RWPE1 (cell line): Measurements from ENCODE around the gene EEF1AKMT4.

Experiments used
- CTCF ChIA-PET: fragments of 350-600 bp; sonication (Branson Sonifier 250); formaldehyde crosslinking; extraction: SDS; loops from one replicate; lab custom pipeline; 2021; lab: Yijun Ruan, JAX
- POLR2A ChIA-PET: fragments of 400-600 bp; formaldehyde crosslinking; extraction: SDS; loops from one replicate; lab custom pipeline; 2020; ENCODE audit warnings: antibody characterized with exemption; ENCODE audit not compliant: low non-redundant PET; lab: Yijun Ruan, JAX
- DNase-seq: peaks from one replicate; pipeline ENCODE4 v3.0.0; 2012; ENCODE audit warnings: low spot score
- H3K27ac ChIP-seq: fragments of 450-650 bp; 2 replicates; pipeline ENCODE4 v1.5.1; 2017
- CTCF ChIP-seq: fragments of 450-650 bp; conservative IDR thresholded peaks from 2 replicates; pipeline ENCODE4 v1.5.1; 2017; ENCODE audit warnings: low read depth, mild to moderate bottlenecking

The EEF1AKMT4 gene

GRCh38 chr3:184230081-184230602 lies 19.3 kb upstream of the EEF1AKMT4 start:
- ChIA-PET CTCF (interaction anchor here (0.6 to 4.6 kb wide), 4 partner anchors 10 to 85 kb away, joined by 3 to 32 read pairs (median 4); partner anchors contain the start of gene EEF1AKMT4), POLR2A (interaction anchor here (0.5 kb wide), 1 partner anchor 50 kb away, joined by 3 read pairs; no protein-coding TSS in a partner anchor)
- no peak overlapping the region for H3K27ac ChIP-seq
- DNase-seq: no peak
- TF ChIP-seq CTCF: no peak

- ChIA-PET POLR2A (no interaction called here), CTCF (interaction anchor here (0.6 to 4.6 kb wide), 3 partner anchors 12 to 86 kb away, joined by 3 to 32 read pairs (median 4); partner anchors contain the start of gene EEF1AKMT4)
- DNase-seq: peak; percentile 64
- H3K27ac ChIP-seq: no peak overlapping the region
- TF ChIP-seq CTCF: no peak
These were observed 18.6 kb upstream of the EEF1AKMT4 start for GRCh38 chr3:184230603-184231528.

GRCh38 chr3:184231671-184232070 lies 17.8 kb upstream of the EEF1AKMT4 start:
- no peak overlapping the region for H3K27ac ChIP-seq
- ChIA-PET POLR2A (no interaction called here), CTCF (interaction anchor here (0.6 kb wide), 1 partner anchor 104 kb away, joined by 3 read pairs; no protein-coding TSS in a partner anchor)
- no peak for DNase-seq
- TF ChIP-seq CTCF: no peak

- TF ChIP-seq CTCF: no peak
- CTCF ChIA-PET: interaction anchor here (0.6 to 0.9 kb wide), 2 partner anchors 52 to 146 kb away, joined by 3 to 4 read pairs; no protein-coding TSS in a partner anchor
- no peak for DNase-seq
- POLR2A ChIA-PET: interaction anchor here (0.6 kb wide), 1 partner anchor 368 kb away, joined by 3 read pairs; no protein-coding TSS in a partner anchor
- H3K27ac ChIP-seq: peak overlapping the region; percentile 62; the same call in 1 of the 2 replicates
These were observed 16.2 kb upstream of the EEF1AKMT4 start for GRCh38 chr3:184233127-184233843.

- peak; percentile 59 for TF ChIP-seq CTCF
- peak; percentile 90 for DNase-seq
- ChIA-PET CTCF (interaction anchor here (0.6 to 0.9 kb wide), 2 partner anchors 53 to 147 kb away, joined by 3 to 4 read pairs; no protein-coding TSS in a partner anchor), POLR2A (interaction anchor here (0.6 kb wide), 1 partner anchor 369 kb away, joined by 3 read pairs; no protein-coding TSS in a partner anchor)
- H3K27ac ChIP-seq: peak overlapping the region; percentile 62
These were observed 15.2 kb upstream of the EEF1AKMT4 start for GRCh38 chr3:184234224-184234623.
